Stomach (tissue), 4 donors: ENCODE data around the gene FSTL4.

ENCODE experiments used
- POLR2AphosphoS5 ChIP-seq, 3 donors: sonication (generic); formaldehyde crosslinking; IDR thresholded peaks; one replicate each; pipeline ENCODE4 v1.6.1; 2016; ENCODE audit warnings: antibody characterized with exemption in 3 of 3
- TF ChIP-seq, protein P1 (sequence below), 7 experiments: fragments of 450-650 bp in 4 of 7; fragments of 200-600 bp in 3 of 7; sonication (generic) in 3 of 7; IDR thresholded peaks; one replicate each; pipeline ENCODE4 v1.5.1; 2016 to 2019; ENCODE audit warnings: antibody characterized with exemption in 7 of 7, control low read depth in 2 of 7, mild to moderate bottlenecking in 1 of 7

DNA sequence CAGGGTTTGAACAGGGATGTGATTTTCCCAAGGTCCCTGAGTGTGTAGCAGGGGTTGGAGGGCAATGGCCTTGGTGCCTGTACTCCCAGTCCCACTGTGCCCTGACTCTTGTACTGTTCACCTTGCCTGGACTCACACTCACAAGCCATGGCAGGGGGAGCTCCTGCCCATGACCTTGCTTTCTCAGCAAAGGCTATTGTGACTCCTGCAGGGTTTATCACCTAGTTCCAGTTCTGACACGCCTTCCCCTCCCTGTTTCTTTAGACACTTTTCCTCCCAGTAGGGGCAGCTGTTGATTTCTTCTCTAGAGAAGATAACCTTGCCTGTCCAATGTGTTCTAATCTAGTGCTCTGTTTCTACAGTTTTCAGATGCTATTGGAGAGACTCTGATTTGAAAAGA, 139.5 kb downstream of the FSTL4 start:
- TF ChIP-seq, protein P1, sequence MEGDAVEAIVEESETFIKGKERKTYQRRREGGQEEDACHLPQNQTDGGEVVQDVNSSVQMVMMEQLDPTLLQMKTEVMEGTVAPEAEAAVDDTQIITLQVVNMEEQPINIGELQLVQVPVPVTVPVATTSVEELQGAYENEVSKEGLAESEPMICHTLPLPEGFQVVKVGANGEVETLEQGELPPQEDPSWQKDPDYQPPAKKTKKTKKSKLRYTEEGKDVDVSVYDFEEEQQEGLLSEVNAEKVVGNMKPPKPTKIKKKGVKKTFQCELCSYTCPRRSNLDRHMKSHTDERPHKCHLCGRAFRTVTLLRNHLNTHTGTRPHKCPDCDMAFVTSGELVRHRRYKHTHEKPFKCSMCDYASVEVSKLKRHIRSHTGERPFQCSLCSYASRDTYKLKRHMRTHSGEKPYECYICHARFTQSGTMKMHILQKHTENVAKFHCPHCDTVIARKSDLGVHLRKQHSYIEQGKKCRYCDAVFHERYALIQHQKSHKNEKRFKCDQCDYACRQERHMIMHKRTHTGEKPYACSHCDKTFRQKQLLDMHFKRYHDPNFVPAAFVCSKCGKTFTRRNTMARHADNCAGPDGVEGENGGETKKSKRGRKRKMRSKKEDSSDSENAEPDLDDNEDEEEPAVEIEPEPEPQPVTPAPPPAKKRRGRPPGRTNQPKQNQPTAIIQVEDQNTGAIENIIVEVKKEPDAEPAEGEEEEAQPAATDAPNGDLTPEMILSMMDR (IDR thresholded peaks at IDR 0.05) = no peak
- TF ChIP-seq POLR2AphosphoS5 (IDR thresholded peaks at IDR 0.05) = no peak
